GM18909 (cell line): ENCODE results near the gene FAM89B.
A peak's percentile ranks its signal among the peaks of the same experiment; 100 is the strongest.
"Not testable (repeated sequence)": the region's sequence is repeated elsewhere in the genome, so short reads cannot be mapped to it uniquely, and the experiment has no call there.

ENCODE experiments used
- ATAC-seq: cut with Tn5 transposase; IDR thresholded peaks from one replicate; pipeline ENCODE4 v1.9.1; 2021; ENCODE audit warnings: mild to moderate bottlenecking; ENCODE audit not compliant: unreplicated experiment, poor library complexity

FAM89B gene

DNA sequence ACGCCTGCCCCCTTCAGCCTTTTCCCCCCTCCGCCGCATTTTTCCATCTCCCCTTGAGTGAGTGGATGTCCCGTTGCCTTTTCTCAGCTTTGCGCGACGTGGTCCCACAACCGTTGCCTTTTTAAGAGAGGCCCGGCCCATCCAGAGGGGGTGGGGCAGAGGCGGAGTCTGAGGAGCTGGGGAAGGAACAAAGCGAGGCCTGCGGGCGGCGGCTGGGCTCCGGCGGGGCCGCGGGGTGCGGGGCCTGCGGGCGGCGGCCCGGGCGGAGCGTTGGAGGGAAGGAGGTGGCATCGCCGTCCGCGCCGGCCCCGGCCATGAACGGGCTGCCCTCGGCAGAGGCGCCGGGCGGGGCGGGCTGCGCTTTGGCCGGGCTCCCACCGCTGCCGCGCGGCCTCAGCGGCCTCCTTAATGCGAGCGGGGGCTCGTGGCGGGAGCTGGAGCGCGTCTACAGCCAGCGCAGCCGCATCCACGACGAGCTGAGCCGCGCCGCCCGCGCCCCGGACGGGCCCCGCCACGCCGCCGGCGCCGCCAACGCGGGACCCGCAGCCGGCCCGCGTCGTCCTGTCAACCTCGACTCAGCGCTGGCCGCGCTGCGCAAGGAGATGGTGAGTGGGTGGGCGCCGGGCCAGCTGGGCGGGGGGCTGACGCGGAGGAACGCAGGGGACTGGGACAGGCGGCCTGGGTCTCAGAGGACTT lies at the start of gene FAM89B:
Gene FAM89B (plus strand): TSS at position 183 of the 696 bp plus-strand sequence. CDS start 132 bp downstream, at position 315.
- ATAC-seq = no peak

DNA sequence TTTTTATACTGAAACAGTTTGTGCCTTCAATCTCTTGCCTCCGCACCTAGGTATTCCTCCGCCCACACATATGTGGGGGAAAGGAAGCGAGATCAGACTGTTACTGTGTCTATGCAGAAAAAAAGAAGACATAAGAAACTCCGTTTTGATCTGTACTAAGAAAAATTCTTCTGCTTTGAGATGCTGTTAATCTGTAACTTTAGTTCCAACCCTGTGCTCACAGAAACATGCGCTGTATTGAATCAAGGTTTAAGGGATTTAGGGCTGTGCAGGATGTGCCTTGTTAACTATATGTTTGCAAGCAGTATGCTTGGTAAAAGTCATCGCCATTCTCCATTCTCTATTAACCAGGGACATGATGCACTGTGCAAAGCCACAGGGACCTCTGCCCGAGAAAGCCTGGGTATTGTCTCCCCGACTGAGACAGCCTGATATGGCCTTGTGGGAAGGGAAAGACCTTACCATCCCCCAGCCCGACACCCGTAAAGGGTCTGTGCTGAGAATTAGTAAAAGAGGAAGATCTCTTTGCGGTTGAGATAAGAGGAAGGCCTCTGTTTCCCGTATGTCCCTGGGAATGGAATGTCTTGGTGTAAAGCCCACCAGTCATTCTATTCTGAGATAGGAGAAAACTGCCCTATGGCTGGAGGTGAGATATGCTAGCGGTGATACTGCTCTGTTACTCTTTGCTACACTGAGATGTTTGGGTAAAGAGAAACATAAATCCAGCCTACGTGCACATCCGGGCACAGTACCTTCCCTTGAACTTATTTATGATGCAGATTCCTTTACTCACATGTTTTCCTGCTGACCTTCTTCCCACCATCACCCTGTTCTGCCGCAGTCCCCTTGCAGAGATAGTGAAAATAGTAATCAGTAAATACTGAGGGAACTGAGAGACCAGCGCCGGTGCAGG lies 49.4 kb upstream of the FAM89B start:
- ATAC-seq = not testable (repeated sequence)

DNA sequence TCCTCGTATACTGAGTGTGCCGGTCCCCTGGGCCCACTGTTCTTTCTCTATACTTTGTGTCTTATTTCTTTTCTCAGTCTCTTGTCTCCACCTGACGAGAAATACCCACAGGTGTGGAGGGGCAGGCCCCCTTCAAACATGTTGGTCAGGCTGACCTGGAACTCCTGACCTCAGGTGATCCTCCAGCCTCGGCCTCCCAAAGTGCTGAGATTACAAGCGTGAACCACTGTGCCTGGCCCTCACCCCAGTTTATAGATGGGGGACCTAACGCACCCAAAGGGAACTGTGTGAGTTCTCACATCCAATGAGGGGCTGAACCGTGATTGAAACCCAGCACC lies 48.7 kb upstream of the FAM89B start:
- ATAC-seq = not testable (repeated sequence)

DNA sequence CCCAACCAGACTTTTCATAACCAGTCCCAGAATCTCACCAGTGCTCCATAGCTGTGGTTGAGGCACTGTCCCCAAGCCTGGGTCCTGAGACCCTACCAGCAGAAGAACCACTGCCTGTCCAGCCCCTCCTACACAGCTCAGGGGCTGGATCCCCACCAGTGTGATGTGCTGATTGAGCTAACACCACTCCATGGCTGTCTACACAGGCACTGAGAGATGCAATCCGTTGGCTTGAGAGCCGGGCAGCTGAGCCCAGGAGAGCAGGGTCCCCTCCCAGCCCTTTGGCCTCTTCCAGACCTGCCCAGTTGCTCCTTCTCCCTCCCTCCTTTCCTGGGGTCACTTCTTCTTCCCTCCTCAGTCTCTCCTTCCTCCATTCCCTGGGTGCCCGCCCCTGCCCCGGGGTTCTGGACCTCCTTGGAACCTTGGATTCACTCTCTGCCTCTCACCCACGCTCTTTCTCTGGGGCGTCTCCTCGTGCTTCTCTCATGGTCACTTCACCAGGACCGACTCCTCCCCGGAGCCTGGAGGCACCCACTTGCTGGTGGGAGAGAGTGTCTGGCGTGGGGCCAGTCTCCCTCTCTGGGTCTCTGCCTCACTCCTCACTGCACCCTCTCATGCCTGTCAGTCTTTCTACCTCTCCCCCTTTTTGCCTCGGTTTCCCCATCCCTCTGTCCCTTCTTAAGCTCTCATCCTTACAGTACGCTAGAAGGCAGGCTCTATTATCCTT lies 48.2 kb upstream of the FAM89B start:
- ATAC-seq = no peak

DNA sequence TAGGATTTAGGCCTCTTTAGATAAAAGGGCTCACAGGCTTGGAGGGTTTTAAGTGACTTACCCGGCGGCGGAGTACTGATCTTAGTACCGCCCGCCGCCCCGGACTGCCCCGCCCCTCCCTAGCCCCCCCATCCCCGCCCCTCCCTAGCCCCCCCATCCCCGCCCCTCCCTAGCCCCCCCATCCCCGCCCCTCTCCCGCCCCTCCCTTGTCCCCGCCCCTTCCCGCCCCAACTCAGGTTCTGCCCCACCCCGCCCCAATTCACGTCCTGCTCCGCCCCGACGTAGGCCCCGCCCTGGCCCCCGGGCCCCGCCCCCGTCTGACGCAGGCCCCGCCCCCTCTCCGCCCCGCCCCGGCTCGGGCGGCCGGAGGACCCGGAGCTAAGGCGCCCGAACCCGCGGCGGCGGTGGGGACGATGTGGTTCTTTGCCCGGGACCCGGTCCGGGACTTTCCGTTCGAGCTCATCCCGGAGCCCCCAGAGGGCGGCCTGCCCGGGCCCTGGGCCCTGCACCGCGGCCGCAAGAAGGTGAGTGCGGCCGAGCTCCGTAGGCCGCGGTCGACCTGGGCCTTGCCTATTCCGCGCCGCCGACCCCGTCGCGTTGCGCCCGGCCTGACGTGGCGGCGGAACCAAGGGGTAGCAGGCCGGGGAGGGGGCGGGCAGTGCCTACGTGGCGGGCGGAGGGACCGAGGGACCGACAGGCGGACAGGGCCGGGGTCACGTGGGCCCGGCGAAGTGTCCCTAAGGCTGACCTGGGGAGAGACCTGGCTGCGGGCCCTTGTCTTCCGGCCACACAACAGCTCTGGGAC lies 47.4 kb upstream of the FAM89B start, which contains the start of gene SCYL1:
Gene SCYL1 (plus strand): TSS at position 343 of the 805 bp plus-strand sequence. CDS start 71 bp downstream, at position 414.
- ATAC-seq = peak; percentile 63

DNA sequence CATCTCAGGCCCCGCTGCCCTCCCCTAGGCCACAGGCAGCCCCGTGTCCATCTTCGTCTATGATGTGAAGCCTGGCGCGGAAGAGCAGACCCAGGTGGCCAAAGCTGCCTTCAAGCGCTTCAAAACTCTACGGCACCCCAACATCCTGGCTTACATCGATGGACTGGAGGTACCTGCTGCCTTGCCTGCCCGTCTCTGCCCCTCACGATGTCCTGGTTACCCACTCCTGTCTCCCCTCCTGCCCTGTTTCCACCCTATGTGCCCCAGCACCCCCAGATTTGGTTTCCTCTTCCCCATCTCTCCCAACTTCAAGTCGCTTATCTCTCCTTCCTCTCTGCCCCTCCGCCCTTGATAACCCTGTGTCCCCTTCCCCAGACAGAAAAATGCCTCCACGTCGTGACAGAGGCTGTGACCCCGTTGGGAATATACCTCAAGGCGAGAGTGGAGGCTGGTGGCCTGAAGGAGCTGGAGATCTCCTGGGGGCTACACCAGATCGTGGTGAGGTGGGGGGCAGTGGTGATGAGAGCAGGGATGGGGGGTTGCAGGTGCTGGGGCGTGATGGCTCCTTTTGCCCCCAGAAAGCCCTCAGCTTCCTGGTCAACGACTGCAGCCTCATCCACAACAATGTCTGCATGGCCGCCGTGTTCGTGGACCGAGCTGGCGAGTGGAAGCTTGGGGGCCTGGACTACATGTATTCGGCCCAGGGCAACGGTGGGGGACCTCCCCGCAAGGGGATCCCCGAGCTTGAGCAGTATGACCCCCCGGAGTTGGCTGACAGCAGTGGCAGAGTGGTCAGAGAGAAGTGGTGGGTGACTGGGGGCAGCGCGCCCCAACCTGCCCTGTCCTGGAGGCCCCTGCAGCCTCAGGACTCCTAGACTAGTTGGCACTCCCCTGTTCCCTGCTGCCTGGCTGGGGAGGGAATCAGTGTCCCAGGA lies 46.5 kb upstream of the FAM89B start:
- no peak for ATAC-seq

DNA sequence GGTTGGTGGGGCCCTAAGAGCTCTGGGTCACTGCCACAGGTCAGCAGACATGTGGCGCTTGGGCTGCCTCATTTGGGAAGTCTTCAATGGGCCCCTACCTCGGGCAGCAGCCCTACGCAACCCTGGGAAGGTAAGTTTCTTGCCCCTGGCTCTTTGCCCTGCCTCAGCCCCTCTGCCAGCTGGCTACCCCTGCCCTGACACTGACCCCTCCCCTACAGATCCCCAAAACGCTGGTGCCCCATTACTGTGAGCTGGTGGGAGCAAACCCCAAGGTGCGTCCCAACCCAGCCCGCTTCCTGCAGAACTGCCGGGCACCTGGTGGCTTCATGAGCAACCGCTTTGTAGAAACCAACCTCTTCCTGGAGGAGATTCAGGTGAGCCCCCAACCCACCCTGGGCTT lies 45.6 kb upstream of the FAM89B start:
- ATAC-seq = no peak

DNA sequence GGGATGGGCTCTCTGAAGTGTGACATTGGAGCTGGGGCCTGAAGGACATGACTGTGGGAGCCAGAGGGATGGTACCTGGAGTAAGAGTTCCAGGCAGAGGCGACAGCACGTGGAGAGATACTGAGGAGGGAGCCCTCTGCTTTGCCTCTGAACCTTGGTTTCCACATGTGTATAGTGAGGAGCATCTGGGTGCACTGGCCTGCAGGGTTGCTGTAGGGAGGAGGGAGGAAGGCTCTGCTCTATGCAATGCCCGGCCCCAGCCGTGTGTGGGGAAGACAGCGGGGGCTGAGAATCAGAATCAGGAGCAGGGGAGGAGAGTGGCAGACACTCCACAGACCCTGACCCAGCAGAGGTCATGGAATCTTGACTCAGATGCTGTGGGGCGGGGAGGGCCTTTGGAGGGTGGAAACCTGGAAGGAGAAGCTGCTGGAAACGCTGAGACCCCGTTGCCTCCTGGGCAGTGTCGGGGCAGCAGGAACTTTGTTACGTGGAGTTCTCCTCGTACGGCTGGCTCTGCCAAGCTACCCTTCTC lies 43.5 kb upstream of the FAM89B start:
- no peak for ATAC-seq

DNA sequence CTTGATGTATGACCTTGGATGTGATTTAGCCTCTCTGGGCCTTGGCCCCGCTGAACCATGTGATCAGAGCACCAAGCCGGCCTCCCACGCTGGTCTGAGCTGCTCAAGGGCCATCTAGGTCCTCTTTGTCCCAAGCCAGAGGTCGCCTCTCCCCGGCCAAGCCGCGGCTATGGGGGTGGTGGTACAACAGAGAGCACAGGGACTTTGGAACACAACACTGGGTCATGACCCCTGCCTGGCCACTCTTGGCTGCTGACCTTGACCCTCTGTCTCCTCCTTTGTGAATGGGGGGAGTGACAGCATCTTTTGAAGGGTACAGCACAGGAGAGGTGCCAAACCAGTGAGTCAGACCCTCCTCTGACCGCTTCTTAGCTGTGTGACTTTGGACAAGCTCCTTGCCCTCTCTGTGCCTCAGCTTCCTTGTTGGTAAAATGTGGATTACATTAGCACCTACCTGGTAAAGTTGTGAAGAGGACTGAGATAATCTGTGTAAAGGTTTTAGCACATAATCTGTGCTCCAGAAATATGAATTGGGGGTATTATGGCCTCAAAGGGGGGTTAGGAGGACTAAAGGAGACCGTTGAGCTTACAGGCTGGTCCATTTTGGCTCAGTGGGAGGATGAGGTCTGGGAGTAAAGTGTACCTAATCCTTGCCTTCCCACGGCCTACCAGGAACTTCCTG lies 42.7 kb upstream of the FAM89B start:
- ATAC-seq = no peak

DNA sequence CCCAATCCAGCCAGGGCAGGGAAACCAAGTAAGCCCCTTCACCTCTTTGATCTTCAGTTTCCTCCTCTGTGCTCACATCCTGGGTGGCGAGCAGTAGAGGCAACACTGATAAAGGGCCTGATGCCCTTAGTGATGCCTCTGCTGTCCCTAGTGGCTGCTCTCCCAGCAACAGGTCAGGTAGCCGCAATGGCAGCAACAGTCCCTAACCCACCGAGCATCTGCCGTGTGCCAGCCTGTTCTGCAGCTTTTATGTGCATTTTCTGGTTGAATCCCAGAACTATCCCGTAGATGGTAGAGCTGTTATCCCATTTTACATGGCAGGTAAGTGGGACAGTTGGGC lies 42.2 kb upstream of the FAM89B start:
- ATAC-seq = no peak

DNA sequence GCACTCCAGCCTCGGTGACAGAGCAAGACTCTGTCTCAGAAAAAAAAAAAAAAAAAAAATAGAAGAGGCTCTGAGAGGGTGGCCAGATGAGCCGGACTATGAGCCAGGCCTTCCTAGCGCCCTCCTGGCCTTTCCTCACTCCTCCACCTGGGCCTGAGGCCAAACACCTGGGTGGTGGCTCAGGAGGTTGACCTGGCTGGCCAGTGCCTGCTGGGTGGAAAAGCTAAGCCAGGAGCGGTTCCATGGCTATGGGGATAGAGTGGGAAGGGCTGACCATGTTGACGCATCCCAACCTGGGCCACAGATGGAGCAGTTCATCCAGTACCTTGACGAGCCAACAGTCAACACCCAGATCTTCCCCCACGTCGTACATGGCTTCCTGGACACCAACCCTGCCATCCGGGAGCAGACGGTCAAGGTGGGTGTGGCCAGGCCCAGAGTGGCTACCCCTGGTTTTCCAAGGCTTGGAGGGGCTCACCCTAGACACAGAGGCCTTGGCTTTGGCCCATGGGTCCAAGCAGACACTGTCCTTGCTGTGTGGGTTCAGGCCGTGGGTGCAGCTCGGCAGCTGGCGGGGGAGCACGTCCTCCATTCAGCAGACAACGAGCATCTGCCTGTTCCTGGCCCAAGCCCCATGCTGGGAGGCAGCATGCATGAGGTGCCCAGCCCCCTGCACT lies 39.8 kb upstream of the FAM89B start:
- no peak for ATAC-seq

DNA sequence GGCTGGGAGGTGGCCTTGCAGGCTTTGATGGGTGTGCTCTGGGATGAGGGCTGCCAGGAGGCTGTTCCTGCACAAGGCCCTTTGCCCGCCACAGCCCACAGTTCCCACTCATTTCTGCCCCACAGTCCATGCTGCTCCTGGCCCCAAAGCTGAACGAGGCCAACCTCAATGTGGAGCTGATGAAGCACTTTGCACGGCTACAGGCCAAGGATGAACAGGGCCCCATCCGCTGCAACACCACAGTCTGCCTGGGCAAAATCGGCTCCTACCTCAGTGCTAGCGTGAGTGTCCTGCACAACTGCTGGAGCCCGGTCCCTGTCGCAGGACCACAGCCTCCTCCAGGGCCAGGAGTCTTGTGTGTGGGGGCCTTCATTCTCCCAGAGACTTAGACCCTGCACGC lies 37.2 kb upstream of the FAM89B start:
- ATAC-seq = no peak

DNA sequence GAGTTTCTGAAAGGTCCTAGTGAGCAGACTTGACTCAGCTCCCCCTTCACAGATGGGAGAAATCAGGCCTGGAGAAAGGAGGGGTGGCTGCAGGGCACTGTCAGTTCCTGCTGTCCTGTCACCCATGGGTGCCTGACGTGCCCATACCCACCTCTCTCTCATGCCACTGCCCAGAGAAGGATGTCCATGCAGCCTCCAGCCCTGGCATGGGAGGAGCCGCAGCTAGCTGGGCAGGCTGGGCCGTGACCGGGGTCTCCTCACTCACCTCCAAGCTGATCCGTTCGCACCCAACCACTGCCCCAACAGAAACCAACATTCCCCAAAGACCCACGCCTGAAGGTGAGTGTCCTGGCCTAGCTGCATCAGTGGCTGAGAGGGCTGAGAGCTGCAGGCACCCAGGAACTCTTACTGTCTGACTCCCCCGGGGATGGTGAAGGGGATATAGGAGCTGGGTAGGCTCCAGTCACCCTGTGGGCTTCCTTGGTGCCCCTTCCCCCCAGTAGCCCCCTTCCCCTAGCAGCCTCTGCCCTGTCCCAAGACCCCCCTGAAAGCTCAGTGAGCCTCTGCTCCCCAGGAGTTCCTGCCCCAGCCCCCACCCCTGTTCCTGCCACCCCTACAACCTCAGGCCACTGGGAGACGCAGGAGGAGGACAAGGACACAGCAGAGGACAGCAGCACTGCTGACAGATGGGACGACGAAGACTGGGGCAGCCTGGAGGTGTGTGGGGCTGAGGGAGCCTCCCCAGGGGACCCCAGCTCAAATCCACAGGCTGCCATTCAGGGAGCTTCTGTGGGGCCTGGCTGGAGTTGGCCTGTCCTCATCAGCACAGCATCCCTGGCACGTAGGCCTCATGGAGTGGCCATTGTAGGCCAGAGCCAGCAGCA lies 35.7 kb upstream of the FAM89B start:
- ATAC-seq = no peak

DNA sequence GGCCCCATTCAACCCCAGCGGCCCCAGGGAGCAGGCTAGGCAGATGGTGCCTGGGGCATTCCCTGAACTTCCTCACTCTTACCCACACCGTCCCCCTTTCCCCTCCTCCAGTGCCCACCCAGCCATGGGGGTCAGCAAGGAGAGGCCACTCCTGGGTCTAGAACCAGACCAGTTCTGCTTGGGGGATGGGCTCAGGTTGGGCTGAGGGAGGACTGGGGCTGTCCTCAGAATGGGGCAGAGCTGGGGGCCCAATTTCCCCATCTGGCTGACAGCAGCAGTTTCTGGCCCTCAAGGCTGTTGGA lies 35.1 kb upstream of the FAM89B start:
- no peak for ATAC-seq

DNA sequence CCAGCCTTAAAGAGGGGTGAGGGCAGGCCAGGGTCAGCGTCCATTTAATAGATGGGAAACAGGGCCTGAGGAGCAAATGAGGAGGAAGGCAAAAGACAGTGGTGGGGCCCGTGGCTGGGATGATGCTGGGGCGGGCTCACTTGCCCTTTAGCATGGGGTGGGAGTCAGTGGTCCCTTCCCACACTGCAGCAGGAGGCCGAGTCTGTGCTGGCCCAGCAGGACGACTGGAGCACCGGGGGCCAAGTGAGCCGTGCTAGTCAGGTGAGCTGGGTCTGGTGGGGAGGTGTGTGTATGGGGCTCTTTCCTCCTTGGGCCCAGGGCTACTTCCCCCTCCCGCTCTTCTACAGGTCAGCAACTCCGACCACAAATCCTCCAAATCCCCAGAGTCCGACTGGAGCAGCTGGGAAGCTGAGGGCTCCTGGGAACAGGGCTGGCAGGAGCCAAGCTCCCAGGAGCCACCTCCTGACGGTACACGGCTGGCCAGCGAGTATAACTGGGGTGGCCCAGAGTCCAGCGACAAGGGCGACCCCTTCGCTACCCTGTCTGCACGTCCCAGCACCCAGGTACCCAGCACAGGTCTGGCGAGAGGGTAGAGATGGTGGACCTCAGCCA lies 34.6 kb upstream of the FAM89B start:
- no peak for ATAC-seq

DNA sequence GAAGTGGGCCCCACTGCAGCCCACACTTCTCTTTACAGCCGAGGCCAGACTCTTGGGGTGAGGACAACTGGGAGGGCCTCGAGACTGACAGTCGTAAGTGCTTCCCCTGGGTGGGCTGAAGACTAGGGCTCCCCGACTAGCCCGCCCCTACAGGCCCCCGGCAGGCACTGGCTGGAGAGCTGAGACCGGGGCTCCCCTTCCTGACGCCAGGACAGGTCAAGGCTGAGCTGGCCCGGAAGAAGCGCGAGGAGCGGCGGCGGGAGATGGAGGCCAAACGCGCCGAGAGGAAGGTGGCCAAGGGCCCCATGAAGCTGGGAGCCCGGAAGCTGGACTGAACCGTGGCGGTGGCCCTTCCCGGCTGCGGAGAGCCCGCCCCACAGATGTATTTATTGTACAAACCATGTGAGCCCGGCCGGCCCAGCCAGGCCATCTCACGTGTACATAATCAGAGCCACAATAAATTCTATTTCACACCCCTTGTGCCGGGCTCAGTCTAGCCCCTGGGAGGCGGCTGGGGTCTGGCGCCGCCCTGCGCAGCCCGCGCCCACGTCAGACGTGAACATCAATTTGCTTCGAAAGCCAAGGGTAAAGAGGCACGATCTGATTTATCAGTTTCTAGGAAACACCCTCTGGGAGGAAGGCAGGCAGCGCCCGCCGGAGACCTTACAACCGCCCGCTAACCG lies 34.0 kb upstream of the FAM89B start:
- ATAC-seq = no peak
